Neural cell (in vitro differentiated cells): ENCODE results near the gene MEGF11. TPM values are rescaled to one million over a fixed set of nuclear protein-coding genes. Genes with fewer than 3 reads are reported as not detected.

Source experiments
- H2AFZ ChIP-seq: fragments of 200-600, 300-800 bp; sonication (generic), shearing (Covaris generic); 2 replicates; pipeline ENCODE4 v1.6.0; 2014; ENCODE audit warnings: low read depth, mild to moderate bottlenecking, antibody characterized with exemption, low read length, moderate library complexity
- H3F3A ChIP-seq: fragments of 200-600 bp; shearing (Covaris generic); 2 replicates; pipeline ENCODE4 v1.6.1; 2016; ENCODE audit warnings: mild to moderate bottlenecking, moderate library complexity, mixed read lengths, antibody characterized with exemption, low read length; ENCODE audit not compliant: insufficient read depth, poor library complexity, severe bottlenecking
- H3K27ac ChIP-seq: fragments of 200-600, 300-800 bp; sonication (generic), shearing (Covaris generic); 2 replicates; pipeline ENCODE4 v1.5.1; 2014; ENCODE audit warnings: mild to moderate bottlenecking, low read length, moderate library complexity
- H3K27me3 ChIP-seq: fragments of 300-800, 200-600 bp; sonication (generic), shearing (Covaris generic); 2 replicates; pipeline ENCODE4 v1.6.0; 2014; ENCODE audit warnings: mild to moderate bottlenecking, low read depth, low read length, moderate library complexity; ENCODE audit not compliant: insufficient read depth
- H3K36me3 ChIP-seq: fragments of 300-800, 200-600 bp; sonication (generic), shearing (Covaris generic); 2 replicates; pipeline ENCODE4 v1.5.1; 2014; ENCODE audit warnings: mild to moderate bottlenecking, antibody characterized with exemption, low read length, moderate library complexity; ENCODE audit not compliant: insufficient read depth
- H3K4me2 ChIP-seq: fragments of 300-800, 200-600 bp; sonication (generic), shearing (Covaris generic); 2 replicates; pipeline ENCODE4 v1.6.0; 2014; ENCODE audit warnings: mild to moderate bottlenecking, low read length
- H3K4me3 ChIP-seq: fragments of 300-800, 200-600 bp; sonication (generic), shearing (Covaris generic); 2 replicates; pipeline ENCODE4 v1.5.1; 2014; ENCODE audit warnings: mild to moderate bottlenecking, low read length, moderate library complexity
- H3K79me2 ChIP-seq: fragments of 200-600 bp; shearing (Covaris generic); replicated peaks from 2 replicates; pipeline ENCODE4 v1.6.0; 2014; ENCODE audit warnings: mild to moderate bottlenecking, low read length, moderate library complexity; ENCODE audit not compliant: insufficient read depth
- H3K9ac ChIP-seq: fragments of 300-800, 200-600 bp; sonication (generic), shearing (Covaris generic); 2 replicates; pipeline ENCODE4 v1.6.1; 2016; ENCODE audit warnings: mild to moderate bottlenecking, low read length, mixed read lengths
- H3K9me2 ChIP-seq: fragments of 200-600 bp; shearing (Covaris generic); 2 replicates; pipeline ENCODE4 v1.6.1; 2016; ENCODE audit warnings: mild to moderate bottlenecking, low read length, mixed read lengths; ENCODE audit not compliant: insufficient read depth
- H3K9me3 ChIP-seq: fragments of 200-600, 300-800 bp; sonication (generic), shearing (Covaris generic); 2 replicates; pipeline ENCODE4 v1.6.1; 2016; ENCODE audit warnings: mild to moderate bottlenecking, mixed run types, low read length, moderate library complexity, mixed read lengths
- H4K20me1 ChIP-seq: fragments of 200-600 bp; shearing (Covaris generic); 2 replicates; pipeline ENCODE4 v1.6.1; 2016; ENCODE audit warnings: mild to moderate bottlenecking, mixed run types; ENCODE audit not compliant: insufficient read depth
- EP300 ChIP-seq: fragments of 450-650 bp; conservative IDR thresholded peaks from 2 replicates; pipeline ENCODE4 v1.6.1; 2014; ENCODE audit warnings: antibody characterized with exemption, mild to moderate bottlenecking, moderate library complexity; ENCODE audit not compliant: poor library complexity, severe bottlenecking
- EZH2 ChIP-seq: fragments of 200-600, 300-800 bp; shearing (Covaris generic), sonication (generic); IDR thresholded peaks from 2 replicates; pipeline ENCODE4 v1.6.1; 2014; ENCODE audit warnings: antibody characterized with exemption, low read length, borderline replicate concordance, mild to moderate bottlenecking; ENCODE audit not compliant: insufficient read depth, poor library complexity, severe bottlenecking
- MXI1 ChIP-seq: fragments of 450-650 bp; conservative IDR thresholded peaks from 2 replicates; pipeline ENCODE4 v1.6.1; 2014; ENCODE audit warnings: antibody characterized with exemption, mild to moderate bottlenecking; ENCODE audit not compliant: poor library complexity, severe bottlenecking
- POLR2AphosphoS5 ChIP-seq: IDR thresholded peaks from 2 replicates; pipeline ENCODE4 v1.6.1; 2012
- RAD21 ChIP-seq: fragments of 450-650 bp; conservative IDR thresholded peaks from 2 replicates; pipeline ENCODE4 v1.6.1; 2014; ENCODE audit warnings: antibody characterized with exemption, mild to moderate bottlenecking, moderate library complexity
- SMC3 ChIP-seq: fragments of 450-650 bp; conservative IDR thresholded peaks from 2 replicates; pipeline ENCODE4 v1.6.1; 2014; ENCODE audit warnings: antibody characterized with exemption, mild to moderate bottlenecking, moderate library complexity; ENCODE audit not compliant: poor library complexity
- TAF1 ChIP-seq: IDR thresholded peaks from 2 replicates; pipeline ENCODE4 v1.6.1; 2012; ENCODE audit warnings: low read depth
- polyA plus RNA-seq: library from polyadenylated mRNA; depleted of rRNA; stranded (reverse); fragments of >200 nt; gene quantifications from 2 replicates; pipeline ENCODE4 v1.2.3, GENCODE V29; 2014
- TF ChIP-seq, protein P1 (sequence below): fragments of 450-650 bp; IDR thresholded peaks from 2 replicates; pipeline ENCODE4 v1.5.1; 2014; ENCODE audit warnings: antibody characterized with exemption, mild to moderate bottlenecking, moderate library complexity; ENCODE audit not compliant: poor library complexity, severe bottlenecking
- TF ChIP-seq, protein P2 (sequence below): IDR thresholded peaks from 2 replicates; pipeline ENCODE4 v1.6.1; 2012; ENCODE audit warnings: borderline replicate concordance

Gene MEGF11
- polyA plus RNA-seq, 1 donor from 2014 or later, result 0.64 TPM

DNA sequence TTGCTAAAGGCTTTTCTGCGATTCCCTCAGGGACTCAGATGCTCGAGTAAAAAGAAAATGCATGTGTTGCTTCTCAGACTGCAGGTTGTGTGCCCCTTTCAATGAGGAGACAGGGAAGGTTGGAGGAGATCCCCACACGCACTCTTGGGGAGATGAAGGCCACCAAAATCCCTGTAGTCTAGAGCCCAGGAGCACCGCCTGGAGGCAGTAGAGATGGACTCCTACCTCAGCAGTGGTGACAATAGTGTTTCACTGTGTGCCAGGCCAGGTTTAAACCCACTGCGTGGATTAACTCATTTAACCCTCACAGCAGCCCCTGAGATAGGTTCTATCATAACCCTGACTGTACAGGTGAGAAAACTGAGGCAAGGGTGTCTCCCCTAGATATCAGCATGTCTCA is 15.2 kb downstream of the MEGF11 start:
- Histone ChIP-seq H4K20me1 (no peaks in the 10 kb centered on the region), H3K9me2 (no peaks in the 10 kb centered on the region), H3F3A (no peaks in the 10 kb centered on the region), H3K79me2 (no peaks in the 10 kb centered on the region), H3K27ac (no peak overlapping the region), H3K27me3 (no peaks in the 10 kb centered on the region), H2AFZ (no peak overlapping the region), H3K9ac (no peak overlapping the region), H3K4me2 (no peak overlapping the region), H3K9me3 (no peaks in the 10 kb centered on the region), H3K4me3 (no peak overlapping the region), H3K36me3 (no peaks in the 10 kb centered on the region)
- TF ChIP-seq RAD21 (no peak), SMC3 (no peak), EP300 (no peak), MXI1 (no peak), POLR2AphosphoS5 (no peak), TAF1 (no peak), EZH2 (no peak)
- TF ChIP-seq, protein P1, sequence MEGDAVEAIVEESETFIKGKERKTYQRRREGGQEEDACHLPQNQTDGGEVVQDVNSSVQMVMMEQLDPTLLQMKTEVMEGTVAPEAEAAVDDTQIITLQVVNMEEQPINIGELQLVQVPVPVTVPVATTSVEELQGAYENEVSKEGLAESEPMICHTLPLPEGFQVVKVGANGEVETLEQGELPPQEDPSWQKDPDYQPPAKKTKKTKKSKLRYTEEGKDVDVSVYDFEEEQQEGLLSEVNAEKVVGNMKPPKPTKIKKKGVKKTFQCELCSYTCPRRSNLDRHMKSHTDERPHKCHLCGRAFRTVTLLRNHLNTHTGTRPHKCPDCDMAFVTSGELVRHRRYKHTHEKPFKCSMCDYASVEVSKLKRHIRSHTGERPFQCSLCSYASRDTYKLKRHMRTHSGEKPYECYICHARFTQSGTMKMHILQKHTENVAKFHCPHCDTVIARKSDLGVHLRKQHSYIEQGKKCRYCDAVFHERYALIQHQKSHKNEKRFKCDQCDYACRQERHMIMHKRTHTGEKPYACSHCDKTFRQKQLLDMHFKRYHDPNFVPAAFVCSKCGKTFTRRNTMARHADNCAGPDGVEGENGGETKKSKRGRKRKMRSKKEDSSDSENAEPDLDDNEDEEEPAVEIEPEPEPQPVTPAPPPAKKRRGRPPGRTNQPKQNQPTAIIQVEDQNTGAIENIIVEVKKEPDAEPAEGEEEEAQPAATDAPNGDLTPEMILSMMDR, result no peak
- TF ChIP-seq, protein P2, sequence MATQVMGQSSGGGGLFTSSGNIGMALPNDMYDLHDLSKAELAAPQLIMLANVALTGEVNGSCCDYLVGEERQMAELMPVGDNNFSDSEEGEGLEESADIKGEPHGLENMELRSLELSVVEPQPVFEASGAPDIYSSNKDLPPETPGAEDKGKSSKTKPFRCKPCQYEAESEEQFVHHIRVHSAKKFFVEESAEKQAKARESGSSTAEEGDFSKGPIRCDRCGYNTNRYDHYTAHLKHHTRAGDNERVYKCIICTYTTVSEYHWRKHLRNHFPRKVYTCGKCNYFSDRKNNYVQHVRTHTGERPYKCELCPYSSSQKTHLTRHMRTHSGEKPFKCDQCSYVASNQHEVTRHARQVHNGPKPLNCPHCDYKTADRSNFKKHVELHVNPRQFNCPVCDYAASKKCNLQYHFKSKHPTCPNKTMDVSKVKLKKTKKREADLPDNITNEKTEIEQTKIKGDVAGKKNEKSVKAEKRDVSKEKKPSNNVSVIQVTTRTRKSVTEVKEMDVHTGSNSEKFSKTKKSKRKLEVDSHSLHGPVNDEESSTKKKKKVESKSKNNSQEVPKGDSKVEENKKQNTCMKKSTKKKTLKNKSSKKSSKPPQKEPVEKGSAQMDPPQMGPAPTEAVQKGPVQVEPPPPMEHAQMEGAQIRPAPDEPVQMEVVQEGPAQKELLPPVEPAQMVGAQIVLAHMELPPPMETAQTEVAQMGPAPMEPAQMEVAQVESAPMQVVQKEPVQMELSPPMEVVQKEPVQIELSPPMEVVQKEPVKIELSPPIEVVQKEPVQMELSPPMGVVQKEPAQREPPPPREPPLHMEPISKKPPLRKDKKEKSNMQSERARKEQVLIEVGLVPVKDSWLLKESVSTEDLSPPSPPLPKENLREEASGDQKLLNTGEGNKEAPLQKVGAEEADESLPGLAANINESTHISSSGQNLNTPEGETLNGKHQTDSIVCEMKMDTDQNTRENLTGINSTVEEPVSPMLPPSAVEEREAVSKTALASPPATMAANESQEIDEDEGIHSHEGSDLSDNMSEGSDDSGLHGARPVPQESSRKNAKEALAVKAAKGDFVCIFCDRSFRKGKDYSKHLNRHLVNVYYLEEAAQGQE, result no peak

DNA sequence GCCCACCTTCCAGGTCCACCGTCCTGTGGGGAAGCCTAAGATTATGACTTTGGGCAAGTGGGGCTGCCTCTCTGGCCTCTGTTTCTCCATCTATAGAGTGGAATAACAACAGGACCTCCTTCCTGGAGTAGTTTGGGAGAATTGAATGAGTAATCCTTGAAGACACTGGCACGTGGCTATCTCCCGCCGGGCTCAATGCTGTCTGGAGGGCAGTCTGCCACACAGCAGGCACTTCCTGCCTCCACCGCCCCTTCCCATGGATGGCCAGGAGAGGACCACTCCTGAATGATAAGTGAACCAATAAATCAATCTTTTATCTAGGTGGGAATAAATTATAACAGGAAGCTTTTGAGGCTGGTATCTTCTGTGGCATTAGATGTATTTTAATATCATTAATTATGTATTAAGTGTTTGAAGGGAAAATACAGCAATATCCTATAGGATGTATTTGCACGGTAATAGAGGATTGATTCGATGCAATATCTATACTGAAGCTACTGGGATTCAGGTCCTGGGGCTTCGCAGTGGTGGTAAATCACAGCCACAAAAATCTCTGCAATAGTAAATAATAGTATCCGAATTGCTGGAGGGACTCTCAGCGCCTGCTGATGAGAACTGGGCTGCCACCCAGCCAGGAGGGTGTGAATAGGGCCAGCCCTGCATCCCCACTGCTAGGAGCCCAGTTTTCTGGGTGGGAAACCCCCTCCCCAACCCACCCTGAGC is 15.9 kb downstream of the MEGF11 start:
- H3K4me3 ChIP-seq, result no peak overlapping the region
- no peak overlapping the region for H3K9ac ChIP-seq
- no peaks in the 10 kb centered on the region for H3K36me3 ChIP-seq
- H3K9me2 ChIP-seq, result no peaks in the 10 kb centered on the region
- no peaks in the 10 kb centered on the region for H3F3A ChIP-seq
- no peaks in the 10 kb centered on the region for H3K27me3 ChIP-seq
- H3K4me2 ChIP-seq, result no peak overlapping the region
- no peaks in the 10 kb centered on the region for H3K9me3 ChIP-seq
- H4K20me1 ChIP-seq, result no peaks in the 10 kb centered on the region
- H2AFZ ChIP-seq, result no peak overlapping the region
- no peaks in the 10 kb centered on the region for H3K79me2 ChIP-seq
- TF ChIP-seq POLR2AphosphoS5, result no peak
- no peak for TF ChIP-seq RAD21
- no peak for TF ChIP-seq TAF1
- TF ChIP-seq, protein P2, result no peak
- no peak for TF ChIP-seq EZH2
- no peak for TF ChIP-seq SMC3
- TF ChIP-seq, protein P1, result no peak
- TF ChIP-seq MXI1, result no peak
- no peak for TF ChIP-seq EP300
- H3K27ac ChIP-seq, result no peak overlapping the region
